ENCODE measurements around the gene GNPAT.
A peak's percentile ranks its signal among the peaks of the same experiment; 100 is the strongest.

GNPAT gene

GRCh38 chr1:231213831-231214573, 27.0 kb upstream of the GNPAT start:
- DNase-seq (ENCODE audit: low read depth), result no peak

DNA sequence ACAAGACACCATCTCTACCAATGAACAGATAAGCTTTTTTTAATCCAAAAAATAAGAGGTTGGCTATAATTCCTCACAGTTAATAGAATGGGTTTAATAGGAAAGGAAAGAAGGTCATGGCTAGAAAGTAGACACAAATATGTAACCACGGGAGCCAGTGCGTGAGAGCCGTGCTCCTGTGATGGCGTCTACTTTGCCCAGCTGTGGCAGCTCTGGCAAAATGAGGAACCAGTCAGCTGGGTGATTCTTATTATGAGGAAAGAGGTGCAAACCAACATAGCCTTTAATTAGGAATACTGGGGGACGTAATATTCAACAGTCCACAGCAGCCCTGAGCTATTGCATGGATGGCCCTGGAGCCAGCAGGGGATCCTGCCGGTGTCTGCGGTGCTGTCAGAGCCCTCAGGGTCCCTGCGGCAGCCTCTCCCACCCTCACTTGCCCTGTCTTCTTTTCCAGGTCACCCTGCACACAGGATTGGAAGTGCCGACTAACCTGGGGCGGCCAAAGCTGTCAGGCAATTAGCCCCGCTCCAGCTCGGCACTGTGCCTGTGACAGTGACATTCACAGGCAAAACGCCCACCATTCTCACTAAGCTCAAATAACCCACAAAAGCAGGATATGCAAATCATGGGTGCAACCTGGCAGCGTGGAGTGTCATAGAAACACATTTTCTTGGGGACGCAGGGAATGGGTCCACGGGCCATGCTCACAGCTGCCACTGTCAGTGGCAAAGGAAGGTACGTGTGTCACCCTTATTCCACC, 25.9 kb upstream of the GNPAT start:
- DNase-seq (ENCODE audit: low read depth), result no peak

- no peak for DNase-seq (ENCODE audit: low read depth)
Measured at GRCh38 chr1:231215681-231216385, 25.2 kb upstream of the GNPAT start.

- DNase-seq (ENCODE audit: low read depth), result no peak
Measured at GRCh38 chr1:231216498-231216897, 24.5 kb upstream of the GNPAT start.

DNA sequence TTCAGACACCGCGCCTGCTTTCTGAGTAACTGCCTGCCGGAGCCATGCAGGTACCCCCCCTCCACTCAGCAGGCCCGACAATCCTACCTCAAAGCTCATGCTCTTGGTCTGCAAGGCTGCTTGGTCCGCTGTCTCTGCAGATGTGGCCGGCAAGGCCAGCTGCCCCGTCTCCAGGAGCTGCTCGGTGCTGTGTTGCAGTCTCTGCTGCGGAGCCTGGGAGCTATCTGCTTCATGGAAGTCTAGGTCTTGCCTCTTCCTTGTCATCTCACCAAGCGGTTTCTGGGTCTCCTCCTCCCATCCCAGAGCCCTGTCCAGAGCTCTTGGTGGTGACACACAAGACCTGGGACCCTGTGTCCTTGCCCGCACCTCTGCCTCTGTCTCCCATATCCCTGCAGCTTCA, 24.0 kb upstream of the GNPAT start:
- DNase-seq (ENCODE audit: low read depth), result no peak

- DNase-seq (ENCODE audit: low read depth), result no peak
Measured at GRCh38 chr1:231218078-231218477, 22.9 kb upstream of the GNPAT start.

DNA sequence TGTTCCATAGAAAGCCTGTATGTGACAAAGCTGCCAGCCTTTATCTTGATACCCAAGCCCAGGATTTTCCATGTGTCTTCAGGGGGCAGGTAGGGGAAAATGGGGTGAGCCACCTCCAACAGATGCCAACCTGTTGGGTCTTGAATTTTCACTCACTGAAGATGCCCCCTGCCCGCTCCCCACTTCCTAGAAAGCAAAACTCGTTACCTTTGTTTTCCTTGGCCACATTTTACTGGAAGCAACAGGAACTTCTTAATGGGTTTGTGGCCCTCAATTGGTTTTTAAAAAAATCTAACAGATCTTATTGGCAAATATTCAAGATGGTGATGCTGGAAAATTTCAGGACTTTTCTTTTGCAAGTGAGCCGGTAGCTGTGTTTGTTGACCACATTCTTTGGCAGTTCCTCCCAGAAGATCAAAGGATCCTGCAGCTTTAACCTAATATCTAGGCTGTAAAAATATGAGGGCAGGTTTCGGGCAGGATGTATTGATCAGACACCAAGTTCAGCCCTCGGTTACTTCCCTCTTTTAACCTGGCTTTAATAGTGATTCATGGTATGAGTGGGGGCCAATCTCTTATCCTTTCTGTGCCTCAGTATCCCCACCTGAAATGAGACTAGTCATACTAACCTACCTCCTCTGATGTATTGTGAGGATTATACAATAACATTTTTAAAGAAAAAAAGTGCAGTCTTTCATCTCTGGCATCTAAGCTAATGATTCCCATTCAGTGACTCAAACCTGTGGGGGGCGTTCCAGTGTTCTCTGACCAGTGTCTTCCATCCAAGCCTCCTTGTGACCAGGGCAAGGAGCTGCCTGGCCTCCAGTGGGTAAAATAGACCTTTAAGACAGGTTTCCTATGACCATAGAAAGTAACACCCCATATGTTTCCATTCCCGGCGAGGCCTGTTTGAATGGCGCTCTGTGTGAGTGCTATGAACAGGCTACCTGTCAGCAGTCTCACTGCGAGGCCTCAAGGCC, 21.3 kb upstream of the GNPAT start:
- DNase-seq (ENCODE audit: low read depth), result no peak

GRCh38 chr1:231220801-231221200, 20.2 kb upstream of the GNPAT start:
- no peak for DNase-seq (ENCODE audit: low read depth)

GRCh38 chr1:231226156-231226555, 14.9 kb upstream of the GNPAT start:
- no peak for DNase-seq (ENCODE audit: low read depth)

- DNase-seq (ENCODE audit: low read depth), result no peak
Measured at GRCh38 chr1:231231511-231231910, 9.5 kb upstream of the GNPAT start.

GRCh38 chr1:231232870-231233734, 7.9 kb upstream of the GNPAT start:
- no peak for DNase-seq (ENCODE audit: low read depth)

DNA sequence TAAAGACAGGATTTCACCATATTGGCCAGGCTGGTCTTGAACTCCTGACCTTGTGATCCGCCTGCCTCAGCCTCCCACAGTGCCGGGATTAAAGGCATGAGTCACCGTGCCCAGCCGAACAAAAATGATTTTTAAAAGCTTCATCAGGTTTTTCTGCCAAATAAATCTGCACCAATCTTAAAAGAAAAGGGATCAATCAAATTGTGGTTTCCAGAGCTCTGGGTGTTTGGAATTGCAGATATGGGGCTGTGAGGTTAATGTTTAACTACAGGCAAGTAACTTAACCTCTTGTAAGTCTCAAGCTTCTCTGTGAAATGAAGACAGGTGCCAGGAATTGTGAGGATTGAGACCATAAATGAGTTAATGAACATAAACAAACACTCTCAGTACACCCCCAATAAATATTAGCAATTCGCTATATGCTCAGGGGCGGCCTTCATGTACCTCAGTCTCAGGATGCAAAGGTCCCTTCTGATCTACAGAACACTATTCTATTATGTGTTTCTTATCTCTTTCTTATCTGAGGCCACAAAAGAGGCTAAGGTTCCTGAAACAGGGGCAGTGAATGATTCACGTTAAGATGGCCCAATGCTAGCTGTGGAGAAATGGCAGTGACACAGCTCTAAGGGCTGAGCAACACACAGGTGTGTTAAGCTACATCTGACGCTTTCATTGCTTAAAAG, 7.1 kb upstream of the GNPAT start:
- no peak for DNase-seq (ENCODE audit: low read depth)

GRCh38 chr1:231234506-231234905, 6.5 kb upstream of the GNPAT start:
- no peak for DNase-seq (ENCODE audit: low read depth)

DNA sequence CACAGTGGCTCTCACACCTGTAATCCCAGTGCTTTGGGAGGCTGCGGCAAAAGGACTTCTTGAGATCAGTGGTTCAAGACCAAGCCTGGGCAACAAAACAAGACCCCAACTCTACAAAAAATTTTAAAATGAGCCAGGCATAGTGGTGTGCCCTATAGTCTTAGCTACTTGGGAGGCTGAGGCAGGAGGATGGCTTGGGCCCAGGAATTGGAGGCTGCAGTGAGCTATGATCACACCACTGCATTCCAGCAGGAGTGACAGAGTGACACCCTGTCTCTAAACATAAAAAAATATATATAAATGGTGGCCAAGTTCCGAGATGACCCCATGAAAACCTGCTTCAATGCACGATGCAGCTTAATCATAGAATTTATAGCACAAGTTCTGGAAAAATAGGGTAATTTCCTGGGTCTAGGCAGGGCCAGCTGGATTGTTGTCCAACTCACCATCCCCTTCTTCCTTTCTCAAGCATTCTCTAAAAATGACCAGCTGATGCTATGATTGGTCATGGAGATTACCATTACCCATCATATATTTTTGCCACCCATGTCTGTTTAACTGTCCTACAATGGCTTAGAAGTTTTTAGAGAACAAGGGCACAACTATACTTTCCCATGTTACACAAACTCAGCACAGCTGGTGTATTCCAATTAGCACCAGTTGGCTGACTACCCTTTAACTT, 5.3 kb upstream of the GNPAT start:
- no peak for DNase-seq (ENCODE audit: low read depth)

- DNase-seq (ENCODE audit: low read depth), result no peak
Measured at GRCh38 chr1:231236208-231236591, 4.8 kb upstream of the GNPAT start.

DNA sequence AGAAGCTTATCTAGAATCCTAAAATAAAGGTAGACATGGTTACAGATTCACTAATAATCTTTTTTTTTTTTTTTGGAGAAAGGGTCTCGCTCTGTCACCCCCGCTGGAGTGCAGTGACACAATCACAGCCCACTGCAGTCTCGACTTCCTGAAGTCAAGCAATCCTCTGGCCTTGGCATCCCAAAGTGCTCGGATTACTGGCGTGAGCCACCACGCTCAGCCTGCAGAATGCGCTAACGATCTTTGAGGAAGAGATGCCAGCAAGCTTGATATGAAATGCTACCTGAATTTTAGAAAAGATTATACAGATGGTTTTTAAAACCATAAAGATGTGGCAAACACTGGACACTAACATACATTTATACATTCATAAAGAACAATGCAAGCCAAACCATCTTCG, 4.1 kb upstream of the GNPAT start:
- DNase-seq (ENCODE audit: low read depth), result no peak

DNA sequence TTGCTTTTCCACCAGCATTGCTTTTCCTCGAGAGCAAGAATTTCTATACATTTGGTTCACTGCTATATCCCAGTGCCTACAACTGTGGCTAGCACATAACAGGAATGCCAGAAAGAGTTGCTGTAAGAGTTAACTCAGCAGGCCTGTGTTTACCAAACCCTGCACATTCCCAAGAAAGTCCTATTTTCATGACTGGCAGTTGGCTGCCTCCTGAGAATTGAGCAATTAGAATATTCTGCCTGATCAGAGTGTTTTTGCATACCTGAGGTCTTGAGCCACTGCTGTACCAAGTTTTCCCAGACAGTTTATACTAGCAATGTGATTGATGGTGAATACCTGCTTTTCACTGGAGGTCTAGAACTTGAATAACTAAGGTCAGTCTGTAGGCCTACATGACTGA, 2.7 kb upstream of the GNPAT start:
- no peak for DNase-seq (ENCODE audit: low read depth)

- peak; percentile 8 for DNase-seq (ENCODE audit: low read depth)
Measured at GRCh38 chr1:231240531-231240882, 505 bp upstream of the GNPAT start.

DNA sequence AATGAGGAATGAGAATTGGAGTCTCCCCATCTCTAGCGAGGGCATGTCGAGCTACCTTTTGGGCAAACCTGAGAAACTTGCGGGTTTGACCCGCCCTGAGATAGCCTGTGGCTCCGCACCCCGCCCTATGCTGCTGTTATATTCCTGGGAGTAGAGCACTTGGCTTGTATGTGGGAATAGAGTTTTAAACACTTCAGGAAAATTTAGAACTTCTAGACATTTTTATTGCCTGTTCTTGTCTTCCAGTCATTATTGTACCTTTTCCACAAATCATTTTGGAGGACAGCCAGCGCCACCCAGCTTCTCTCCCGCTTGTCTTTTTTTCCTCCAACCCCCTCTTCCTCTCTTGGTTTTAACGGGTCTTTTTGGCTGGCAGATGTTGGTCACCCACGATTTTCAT, 738 bp downstream of the GNPAT start:
- DNase-seq (ENCODE audit: low read depth), result no peak
